CD4-positive, alpha-beta T cell (primary cell): Measurements from ENCODE around the gene KDM3B. TPM values are rescaled to one million over a fixed set of nuclear protein-coding genes. Genes with fewer than 3 reads are reported as not detected.

ENCODE experiments used
- ATAC-seq: fragments of 200-7000 bp; cut with Tn5 transposase; one replicate; pipeline ENCODE4 v1.10.0; 2022; ENCODE audit warnings: mild to moderate bottlenecking; ENCODE audit not compliant: poor library complexity
- CTCF ChIA-PET: fragments of 350-600 bp; sonication (Branson Sonifier 250); formaldehyde crosslinking; loops from one replicate; lab custom pipeline; 2021; ENCODE audit warnings: antibody characterized with exemption, inconsistent platforms; lab: Charles Lee
- POLR2A ChIA-PET: fragments of 350-600 bp; sonication (Branson Sonifier 250); formaldehyde crosslinking; loops from one replicate; lab custom pipeline; 2021; ENCODE audit warnings: antibody characterized with exemption, inconsistent platforms; lab: Charles Lee
- DNase-seq, 14 experiments: peaks; one replicate each; pipeline ENCODE4 v3.0.0-alpha.2; 2013 to 2020; ENCODE audit warnings: mixed read lengths in 2 of 14
- H3K27ac ChIP-seq, 2 donors: one replicate each; pipeline versions ENCODE4 v1.5.1 to v1.7.0; 2013; ENCODE audit warnings: low read length in 2 of 2, low read depth in 1 of 2, mild to moderate bottlenecking in 1 of 2
- H3K27me3 ChIP-seq, 2 experiments: 1 replicate in 1 of 2; 2 replicates in 1 of 2; pipeline versions ENCODE4 v1.6.1 to v1.7.0; 2013; ENCODE audit warnings: low read length in 2 of 2, control low read depth in 1 of 2, mild to moderate bottlenecking in 1 of 2, moderate library complexity in 1 of 2; ENCODE audit not compliant: insufficient read depth in 2 of 2, control insufficient read depth in 1 of 2
- H3K36me3 ChIP-seq: one replicate; pipeline ENCODE4 v1.6.1; 2013; ENCODE audit warnings: low read length, control low read depth; ENCODE audit not compliant: insufficient read depth
- H3K4me1 ChIP-seq: one replicate; pipeline ENCODE4 v1.6.1; 2013; ENCODE audit warnings: low read length, control low read depth; ENCODE audit not compliant: insufficient read depth
- H3K4me3 ChIP-seq: one replicate; pipeline ENCODE4 v1.5.1; 2013; ENCODE audit warnings: mild to moderate bottlenecking, low read length, moderate library complexity
- H3K9me3 ChIP-seq, 2 experiments: 1 replicate in 1 of 2; 2 replicates in 1 of 2; pipeline versions ENCODE4 v1.6.1 to v1.7.0; 2013; ENCODE audit warnings: low read length in 2 of 2, mild to moderate bottlenecking in 2 of 2, control low read depth in 1 of 2, moderate library complexity in 1 of 2; ENCODE audit not compliant: control insufficient read depth in 1 of 2, insufficient read depth in 1 of 2
- H3K27ac Mint-ChIP-seq: one replicate; pipeline ENCODE4 v1.8.0; 2020; ENCODE audit warnings: mixed read lengths
- H3K27me3 Mint-ChIP-seq: one replicate; pipeline ENCODE4 v1.8.0; 2021; ENCODE audit warnings: mixed read lengths
- H3K36me3 Mint-ChIP-seq: one replicate; pipeline ENCODE4 v1.8.0; 2021; ENCODE audit warnings: low read depth, mixed read lengths
- H3K4me1 Mint-ChIP-seq: one replicate; pipeline ENCODE4 v1.8.0; 2021; ENCODE audit warnings: low read depth, mixed read lengths
- H3K4me3 Mint-ChIP-seq: one replicate; pipeline ENCODE4 v1.8.0; 2020; ENCODE audit warnings: mild to moderate bottlenecking, mixed read lengths
- H3K9me3 Mint-ChIP-seq: one replicate; pipeline ENCODE4 v1.8.0; 2020; ENCODE audit warnings: mixed read lengths
- CTCF ChIP-seq: fragments of 200-600 bp; IDR thresholded peaks from one replicate; pipeline ENCODE4 v1.8.0; 2022; ENCODE audit warnings: antibody characterized with exemption, mild to moderate bottlenecking
- intact Hi-C, 2 experiments: fragments of 100-400 bp; cut with DNase I in 1 of 2; cut with micrococcal nuclease in 1 of 2; formaldehyde crosslinking; loops; one replicate each; pipeline versions ENCODE4 v1.15.1 to v1.9.0; 2023 to 2025; cut with DNase I, micrococcal nuclease
- total RNA-seq, 174 experiments: library from RNA in 2 of 174; stranded (reverse) in 2 of 174; gene quantifications; one replicate each; pipeline ENCODE4 v1.2.3 and lab custom pipeline; 2021 to 2026

Gene KDM3B
- total RNA-seq, 2 experiments from 2014 or later, result 59.5 to 66.0 TPM

DNA sequence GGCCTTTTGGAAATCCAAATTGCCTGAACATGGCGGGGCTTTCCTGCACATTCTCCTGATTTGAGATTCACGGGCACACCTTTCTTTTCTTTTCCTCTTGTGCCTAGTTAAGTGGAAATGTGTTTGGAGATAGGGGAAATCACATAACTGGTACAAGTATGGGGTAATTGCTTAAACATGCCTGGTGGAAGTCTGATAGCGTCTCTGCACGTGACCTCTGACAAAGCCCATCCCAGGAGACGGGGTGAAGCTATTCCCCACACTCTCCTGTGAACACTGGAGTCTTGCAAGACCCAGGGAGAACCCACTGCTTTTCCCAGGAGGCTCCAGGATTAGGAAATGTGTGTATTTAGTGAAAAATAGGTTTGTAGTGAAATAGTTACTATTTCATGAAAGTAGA, 83.5 kb downstream of the KDM3B start:
- Mint-ChIP-seq H3K27ac (no peak overlapping the region), H3K36me3 (peaks cover 54% of the 10 kb centered on the region), H3K9me3 (no peaks in the 10 kb centered on the region), H3K27me3 (no peaks in the 10 kb centered on the region), H3K4me1 (peaks cover 17% of the 10 kb centered on the region), H3K4me3 (no peak overlapping the region)
- TF ChIP-seq CTCF, result no peak
- no peaks in the 10 kb centered on the region for H3K9me3 ChIP-seq
- peaks cover 13% of the 10 kb centered on the region for H3K4me1 ChIP-seq
- POLR2A ChIA-PET, result interaction anchor here (0.8 kb wide), 1 partner anchor 13 kb away, joined by 3 read pairs; no protein-coding TSS in a partner anchor
- CTCF ChIA-PET, result no interaction called here
- H3K27ac ChIP-seq, result no peak overlapping the region
- H3K36me3 ChIP-seq, result peaks cover 44% of the 10 kb centered on the region
- peaks cover 0 to 3% of the 10 kb centered on the region in 2 experiments for H3K27me3 ChIP-seq
- DNase-seq (no peak), ATAC-seq (no peak)
- intact Hi-C loops, result no loop called here
- no peak overlapping the region for H3K4me3 ChIP-seq

GRCh38 chr5:138438003-138438723, 85.7 kb downstream of the KDM3B start:
- Histone ChIP-seq H3K4me1 (peaks cover 13% of the 10 kb centered on the region), H3K27me3 (peaks cover 0 to 3% of the 10 kb centered on the region in 2 experiments), H3K4me3 (peak overlapping the region; percentile 45), H3K36me3 (peaks cover 30% of the 10 kb centered on the region), H3K9me3 (no peaks in the 10 kb centered on the region), H3K27ac (no peak overlapping the region)
- intact Hi-C loops, result no loop called here
- CTCF ChIA-PET, result interaction anchor here (0.7 to 2.0 kb wide), 3 partner anchors 12 to 86 kb away, joined by 3 to 5 read pairs (median 4); partner anchors contain the start of gene KDM3B
- TF ChIP-seq CTCF, result no peak
- peak overlapping the region; percentile 88 for H3K4me3 Mint-ChIP-seq
- POLR2A ChIA-PET, result interaction anchor here (0.5 to 1.8 kb wide), 5 partner anchors 12 to 1031 kb away, joined by 3 to 7 read pairs (median 3); partner anchors contain the start of genes CDC23 and EGR1
- H3K36me3 Mint-ChIP-seq, result peaks cover 35% of the 10 kb centered on the region
- no peak for DNase-seq
- no peak for ATAC-seq
- H3K4me1 Mint-ChIP-seq, result peaks cover 17% of the 10 kb centered on the region
- no peak overlapping the region for H3K27ac Mint-ChIP-seq
- no peaks in the 10 kb centered on the region for H3K27me3 Mint-ChIP-seq
- H3K9me3 Mint-ChIP-seq, result no peaks in the 10 kb centered on the region

DNA sequence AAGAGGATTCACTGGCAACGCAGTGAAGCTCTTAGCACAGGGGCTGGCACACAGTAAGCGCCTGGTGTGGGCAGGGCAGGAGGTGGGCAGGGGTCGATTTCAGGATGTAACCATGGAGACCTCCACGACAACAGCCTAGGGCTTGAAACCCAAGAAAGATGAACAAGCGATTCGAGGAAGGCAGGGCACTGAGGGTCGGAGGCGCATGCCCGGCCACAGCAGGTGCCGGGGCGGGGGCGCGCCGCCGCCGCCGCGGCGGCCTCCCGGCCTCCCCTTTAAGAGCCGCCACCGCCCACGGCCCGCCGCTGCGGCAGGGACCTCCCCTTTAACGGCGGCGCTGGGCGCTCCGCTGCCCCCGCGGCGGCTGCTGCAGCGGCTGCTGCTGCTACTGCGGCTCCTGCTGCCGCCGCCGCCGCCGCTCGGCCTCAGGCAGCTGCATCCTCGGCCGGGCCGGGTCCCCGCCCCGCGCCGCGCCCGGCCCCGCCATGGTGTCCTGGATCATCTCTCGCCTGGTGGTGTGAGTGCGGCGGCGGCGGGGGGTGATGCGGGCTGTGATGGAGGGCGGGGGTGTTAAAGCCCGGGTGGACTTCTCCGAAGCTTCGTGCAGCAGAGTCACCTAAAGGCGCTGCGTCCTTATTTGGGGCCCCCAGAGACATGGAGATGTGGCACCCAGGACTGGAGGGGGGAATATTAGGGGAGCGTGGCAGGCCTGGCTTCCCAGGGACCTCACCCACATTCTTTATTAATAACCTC, 86.4 kb downstream of the KDM3B start, which contains the start of gene REEP2:
TSS of gene REEP2 (plus strand) at position 334 of the 753 bp plus-strand sequence. CDS start at position 486, 152 bp downstream.
- no peaks in the 10 kb centered on the region for H3K27me3 Mint-ChIP-seq
- no peak within 1 kb of the TSS for H3K27ac Mint-ChIP-seq
- no peak for TF ChIP-seq CTCF

More for the DNA sequence above, 86.4 kb downstream of the KDM3B start, which contains the start of gene REEP2:
- POLR2A ChIA-PET, result interaction anchor here (1.4 to 1.8 kb wide), 4 partner anchors 11 to 226 kb away, joined by 3 to 7 read pairs (median 4); partner anchors contain the start of genes CDC23 and EGR1
- DNase-seq (peak in 12 of 14 experiments; percentile 29 to 81 (median 44)), ATAC-seq (peak; percentile 89)
- Histone ChIP-seq H3K27me3 (peaks cover 0 to 3% of the 10 kb centered on the region in 2 experiments), H3K36me3 (peaks cover 22% of the 10 kb centered on the region), H3K9me3 (no peaks in the 10 kb centered on the region), H3K4me3 (peak within 1 kb of the TSS; percentile 48), H3K27ac (no peak within 1 kb of the TSS), H3K4me1 (peaks cover 13% of the 10 kb centered on the region)
- intact Hi-C loops, result no loop called here
- no peaks in the 10 kb centered on the region for H3K9me3 Mint-ChIP-seq
- H3K36me3 Mint-ChIP-seq, result peaks cover 35% of the 10 kb centered on the region
- H3K4me3 Mint-ChIP-seq, result peak within 1 kb of the TSS; percentile 88
- CTCF ChIA-PET, result interaction anchor here (0.7 to 2.0 kb wide), 3 partner anchors 12 to 86 kb away, joined by 3 to 5 read pairs (median 4); partner anchors contain the start of gene KDM3B
- H3K4me1 Mint-ChIP-seq, result peaks cover 17% of the 10 kb centered on the region
